ENCODE data around the gene DNAJC16.

DNAJC16 gene

DNA sequence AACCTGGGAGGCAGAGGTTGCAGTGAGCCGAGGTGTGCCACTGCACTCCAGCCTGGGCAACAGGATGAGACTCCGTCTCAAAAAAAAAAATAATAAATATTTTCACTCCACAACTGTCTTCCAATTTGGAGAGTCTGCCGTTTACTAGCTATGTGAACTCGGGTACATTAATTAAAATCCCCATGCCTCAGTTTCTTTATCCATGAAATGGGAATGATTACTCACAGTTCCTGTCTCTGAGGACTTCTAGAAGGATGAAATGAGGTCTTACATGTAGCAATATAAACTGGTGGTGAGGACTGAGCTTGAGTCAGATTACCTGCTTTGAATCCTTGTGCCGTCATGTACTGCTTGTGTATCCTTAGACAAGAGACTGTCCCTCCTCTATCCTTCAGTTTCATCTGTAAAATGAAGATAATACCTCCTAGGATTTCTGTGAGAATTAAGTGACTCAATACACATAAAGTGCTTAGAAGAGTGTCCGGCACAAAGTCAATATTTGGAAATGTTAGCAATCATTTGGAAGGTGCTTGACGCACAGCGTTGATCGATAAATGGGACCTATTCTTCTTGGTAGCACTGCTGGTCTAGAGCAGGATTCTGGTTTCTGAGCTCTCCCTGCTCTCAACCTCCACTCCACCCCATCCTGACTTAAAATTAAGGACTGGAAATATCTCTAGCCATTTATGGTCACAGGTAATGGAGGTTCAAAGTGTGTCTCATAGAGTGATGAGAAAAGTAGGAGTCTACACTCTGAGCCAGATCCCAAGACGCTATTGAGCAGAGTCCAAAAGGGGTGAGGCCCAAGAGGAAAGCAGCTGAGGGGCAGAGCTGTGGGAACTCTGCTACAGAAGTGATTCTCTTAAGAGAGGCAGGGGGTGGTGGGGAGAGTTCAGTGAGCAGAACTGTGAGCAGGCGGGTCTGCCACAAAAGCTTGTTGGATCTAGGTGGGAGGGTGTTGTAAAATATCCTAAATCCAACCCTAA is 79.0 kb downstream of the DNAJC16 start:
- DNase-seq (ENCODE audit: extremely low read depth, low read depth): no peak
- H3K4me3 ChIP-seq (replicated peaks; ENCODE audit: low read depth, low read length): no peak overlapping the region
- TF ChIP-seq, protein P1, sequence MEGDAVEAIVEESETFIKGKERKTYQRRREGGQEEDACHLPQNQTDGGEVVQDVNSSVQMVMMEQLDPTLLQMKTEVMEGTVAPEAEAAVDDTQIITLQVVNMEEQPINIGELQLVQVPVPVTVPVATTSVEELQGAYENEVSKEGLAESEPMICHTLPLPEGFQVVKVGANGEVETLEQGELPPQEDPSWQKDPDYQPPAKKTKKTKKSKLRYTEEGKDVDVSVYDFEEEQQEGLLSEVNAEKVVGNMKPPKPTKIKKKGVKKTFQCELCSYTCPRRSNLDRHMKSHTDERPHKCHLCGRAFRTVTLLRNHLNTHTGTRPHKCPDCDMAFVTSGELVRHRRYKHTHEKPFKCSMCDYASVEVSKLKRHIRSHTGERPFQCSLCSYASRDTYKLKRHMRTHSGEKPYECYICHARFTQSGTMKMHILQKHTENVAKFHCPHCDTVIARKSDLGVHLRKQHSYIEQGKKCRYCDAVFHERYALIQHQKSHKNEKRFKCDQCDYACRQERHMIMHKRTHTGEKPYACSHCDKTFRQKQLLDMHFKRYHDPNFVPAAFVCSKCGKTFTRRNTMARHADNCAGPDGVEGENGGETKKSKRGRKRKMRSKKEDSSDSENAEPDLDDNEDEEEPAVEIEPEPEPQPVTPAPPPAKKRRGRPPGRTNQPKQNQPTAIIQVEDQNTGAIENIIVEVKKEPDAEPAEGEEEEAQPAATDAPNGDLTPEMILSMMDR (IDR thresholded peaks at IDR 0.05; ENCODE audit: low read depth, low read length, missing control alignments): no peak

DNA sequence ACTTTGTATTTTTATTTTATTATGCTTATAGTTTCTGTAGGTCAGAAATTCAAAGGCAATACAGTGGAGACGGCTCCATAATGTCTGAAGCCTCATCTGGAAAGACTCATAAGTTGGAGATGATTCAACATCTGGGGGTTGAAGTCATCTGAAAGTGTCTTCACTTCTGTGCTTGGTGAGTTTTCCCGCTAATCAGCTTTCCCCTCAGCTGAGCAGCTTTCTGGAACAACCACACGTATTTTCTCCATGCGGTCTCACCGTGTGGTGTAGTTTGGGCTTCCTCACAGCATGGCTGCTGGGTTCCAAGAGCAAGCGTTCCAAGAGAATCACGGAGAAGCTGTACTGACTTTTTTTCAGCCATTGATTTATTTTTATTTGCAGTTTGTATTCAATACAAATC is 83.0 kb downstream of the DNAJC16 start:
- no peak for DNase-seq (ENCODE audit: extremely low read depth, low read depth)
- TF ChIP-seq, protein P1 (IDR thresholded peaks at IDR 0.05; ENCODE audit: low read depth, low read length, missing control alignments): no peak
- H3K4me3 ChIP-seq (replicated peaks; ENCODE audit: low read depth, low read length): no peak overlapping the region

DNA sequence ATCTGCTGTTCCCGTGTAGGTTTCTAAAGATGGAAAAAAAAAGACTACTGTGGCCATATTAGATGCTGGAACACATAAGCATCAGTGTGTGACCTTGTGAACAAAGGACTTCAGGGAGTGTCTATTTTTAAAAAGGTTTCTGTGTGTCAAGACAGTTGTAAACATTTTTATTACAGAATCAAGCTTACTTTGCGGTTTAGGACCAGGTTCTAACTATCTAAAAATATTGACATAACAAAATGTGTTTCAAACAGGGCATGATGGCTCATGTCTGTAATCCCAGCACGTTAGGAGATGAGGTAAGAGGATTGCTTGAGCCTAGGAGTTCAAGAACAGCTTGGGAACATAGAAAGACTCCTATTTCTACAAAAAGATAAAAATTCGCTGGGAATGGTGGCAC is 83.5 kb downstream of the DNAJC16 start:
- TF ChIP-seq, protein P1 (IDR thresholded peaks at IDR 0.05; ENCODE audit: low read depth, low read length, missing control alignments): no peak
- DNase-seq (ENCODE audit: extremely low read depth, low read depth): no peak
- no peak overlapping the region for H3K4me3 ChIP-seq (replicated peaks; ENCODE audit: low read depth, low read length)

DNA sequence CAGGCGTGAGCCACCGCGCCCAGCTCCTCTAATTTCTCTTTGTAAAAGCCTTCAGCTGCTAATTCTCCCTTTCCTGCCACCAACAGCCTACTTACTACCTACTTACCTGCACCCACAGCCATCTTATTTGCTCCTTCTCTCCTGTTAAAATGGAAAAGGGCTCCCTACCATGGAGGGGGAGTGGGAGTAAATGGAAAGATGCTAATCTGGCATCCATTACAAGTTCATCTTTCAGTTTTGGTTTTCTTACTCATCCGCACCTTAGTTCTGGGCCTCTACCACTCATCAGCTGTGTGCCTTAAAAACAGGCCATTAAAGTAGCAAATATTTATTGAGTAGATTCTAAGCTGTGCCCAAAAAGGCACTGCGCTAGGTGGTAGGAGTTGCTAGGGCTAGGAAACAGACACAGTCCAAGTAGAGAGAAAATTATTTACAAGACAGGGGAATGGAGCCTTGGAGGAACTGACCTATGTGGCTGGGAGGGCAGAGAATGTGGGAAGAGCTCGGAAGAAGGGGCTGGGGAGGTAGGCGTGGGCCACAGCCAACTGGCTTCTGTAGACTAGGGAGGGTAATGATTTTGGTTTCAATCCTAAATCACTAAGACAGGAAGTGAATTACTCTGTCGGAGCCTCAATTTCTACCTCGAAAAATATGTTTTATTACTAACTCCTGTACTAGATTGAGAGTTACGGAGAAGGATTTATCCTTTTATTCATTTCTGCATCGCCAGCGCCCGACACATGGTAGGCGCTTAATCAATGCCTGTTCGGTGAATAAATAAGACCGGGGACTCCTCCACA is 89.9 kb downstream of the DNAJC16 start:
- DNase-seq (ENCODE audit: extremely low read depth, low read depth): no peak
- H3K4me3 ChIP-seq (replicated peaks; ENCODE audit: low read depth, low read length): peak overlapping the region; percentile 34
- TF ChIP-seq, protein P1 (IDR thresholded peaks at IDR 0.05; ENCODE audit: low read depth, low read length, missing control alignments): no peak

DNA sequence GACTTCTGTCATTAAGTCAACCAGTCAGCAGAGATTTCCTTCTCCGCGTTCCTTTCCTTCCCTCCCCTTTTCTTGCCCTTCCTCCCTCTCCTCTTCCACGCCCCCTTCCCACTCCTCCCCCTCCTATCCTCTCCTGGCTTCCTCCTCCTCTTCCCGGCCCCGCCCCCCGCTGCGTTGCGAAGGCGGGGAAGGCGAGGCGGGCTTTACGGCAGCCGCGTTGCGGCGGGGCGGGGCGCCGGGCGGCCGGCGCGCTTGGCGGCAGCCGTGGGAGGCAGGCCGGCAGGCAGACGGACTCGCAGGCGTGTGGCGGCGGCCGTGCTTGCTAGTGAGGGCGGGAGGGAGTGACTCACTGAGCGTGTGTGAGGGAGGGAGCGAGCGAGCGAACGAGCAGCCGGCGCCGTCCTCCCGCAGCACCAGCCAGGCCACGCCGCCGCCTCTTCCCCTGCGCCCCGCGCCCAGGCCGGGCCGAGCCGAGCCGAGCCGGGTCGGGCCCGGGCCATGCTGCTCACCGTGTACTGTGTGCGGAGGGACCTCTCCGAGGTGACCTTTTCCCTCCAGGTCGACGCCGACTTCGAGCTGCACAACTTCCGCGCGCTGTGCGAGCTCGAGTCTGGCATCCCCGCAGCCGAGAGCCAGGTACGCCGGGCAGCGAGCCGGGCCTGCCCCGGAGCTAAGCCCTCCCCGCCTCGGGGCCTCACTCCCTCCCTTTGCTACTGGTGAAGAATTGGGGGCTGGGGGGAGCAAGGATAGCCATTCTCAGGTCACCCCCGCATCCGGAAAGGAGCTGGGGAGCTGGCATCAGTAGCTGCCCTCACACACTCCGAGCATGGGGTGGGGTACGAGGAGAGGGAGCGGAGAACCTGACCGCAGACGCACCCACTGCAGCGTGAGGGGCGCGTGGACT is 90.8 kb downstream of the DNAJC16 start, which contains the start of gene DDI2:
Gene DDI2, plus strand, starts transcription at position 286 of the 904 bp plus-strand sequence. Its CDS starts 213 bp downstream, at position 499.
- peak within 1 kb of the TSS; percentile 98 for H3K4me3 ChIP-seq (replicated peaks; ENCODE audit: low read depth, low read length)
- TF ChIP-seq, protein P1 (IDR thresholded peaks at IDR 0.05; ENCODE audit: low read depth, low read length, missing control alignments): no peak
- peak; percentile 94 for DNase-seq (ENCODE audit: extremely low read depth, low read depth)

All from HFF-Myc (cell line).